ENCODE measurements around the gene OLFM1.
A peak's percentile ranks its signal among the peaks of the same experiment; 100 is the strongest.

DNA sequence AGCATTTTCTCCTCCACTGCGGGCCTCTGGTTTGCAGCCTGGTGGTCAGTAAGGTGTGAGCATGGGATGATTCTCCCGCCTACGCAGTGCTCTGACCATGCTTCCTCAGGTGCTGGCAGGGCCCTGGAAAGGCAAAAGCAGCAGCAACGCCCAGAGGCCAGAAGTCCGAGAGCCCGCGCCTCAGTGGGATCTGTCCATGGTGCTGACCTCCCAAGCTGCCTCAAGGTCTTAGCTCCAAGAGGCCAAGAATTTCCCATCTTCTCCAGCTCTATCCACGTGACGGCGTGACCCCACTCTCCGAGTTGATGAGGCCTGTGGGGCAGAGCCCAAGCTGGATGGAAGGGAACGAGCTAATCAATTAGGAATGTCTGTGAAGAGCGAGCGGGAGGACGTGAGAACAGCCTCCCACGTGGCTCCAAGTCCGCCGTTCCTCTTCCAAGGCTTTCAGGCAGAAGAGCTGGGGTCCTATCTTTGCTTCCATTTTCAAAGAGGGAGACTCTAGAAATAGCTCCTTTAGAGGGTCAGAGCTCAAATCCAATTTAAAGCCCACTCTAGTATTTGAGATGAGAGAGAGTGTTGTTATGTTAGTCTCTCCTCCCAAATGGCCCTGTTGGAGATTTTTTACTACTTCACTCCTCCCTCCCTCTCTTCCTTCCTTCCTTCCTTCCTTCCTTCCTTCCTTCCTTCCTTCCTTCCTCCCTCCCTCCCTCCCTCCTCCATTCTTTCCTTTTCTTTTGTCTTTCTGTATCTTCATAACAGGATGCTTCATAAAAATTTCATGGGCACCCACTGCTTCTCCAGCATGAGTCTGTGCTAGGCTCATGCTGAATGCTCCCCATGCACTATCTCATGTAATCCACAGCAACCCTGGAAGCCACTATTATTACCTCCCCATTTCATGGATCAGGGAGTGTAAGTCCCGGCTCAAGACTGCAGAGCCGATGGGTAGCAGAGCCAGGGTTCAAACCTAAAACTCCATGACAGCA is 69.3 kb downstream of the OLFM1 start:
- no peak for TF ChIP-seq TAF1 (IDR thresholded peaks at IDR 0.05; ENCODE audit: borderline replicate concordance, insufficient read depth, low read length)
- no peak for TF ChIP-seq POLR2AphosphoS5 (IDR thresholded peaks at IDR 0.05; ENCODE audit: low read depth, low read length)
- TF ChIP-seq, protein P1, sequence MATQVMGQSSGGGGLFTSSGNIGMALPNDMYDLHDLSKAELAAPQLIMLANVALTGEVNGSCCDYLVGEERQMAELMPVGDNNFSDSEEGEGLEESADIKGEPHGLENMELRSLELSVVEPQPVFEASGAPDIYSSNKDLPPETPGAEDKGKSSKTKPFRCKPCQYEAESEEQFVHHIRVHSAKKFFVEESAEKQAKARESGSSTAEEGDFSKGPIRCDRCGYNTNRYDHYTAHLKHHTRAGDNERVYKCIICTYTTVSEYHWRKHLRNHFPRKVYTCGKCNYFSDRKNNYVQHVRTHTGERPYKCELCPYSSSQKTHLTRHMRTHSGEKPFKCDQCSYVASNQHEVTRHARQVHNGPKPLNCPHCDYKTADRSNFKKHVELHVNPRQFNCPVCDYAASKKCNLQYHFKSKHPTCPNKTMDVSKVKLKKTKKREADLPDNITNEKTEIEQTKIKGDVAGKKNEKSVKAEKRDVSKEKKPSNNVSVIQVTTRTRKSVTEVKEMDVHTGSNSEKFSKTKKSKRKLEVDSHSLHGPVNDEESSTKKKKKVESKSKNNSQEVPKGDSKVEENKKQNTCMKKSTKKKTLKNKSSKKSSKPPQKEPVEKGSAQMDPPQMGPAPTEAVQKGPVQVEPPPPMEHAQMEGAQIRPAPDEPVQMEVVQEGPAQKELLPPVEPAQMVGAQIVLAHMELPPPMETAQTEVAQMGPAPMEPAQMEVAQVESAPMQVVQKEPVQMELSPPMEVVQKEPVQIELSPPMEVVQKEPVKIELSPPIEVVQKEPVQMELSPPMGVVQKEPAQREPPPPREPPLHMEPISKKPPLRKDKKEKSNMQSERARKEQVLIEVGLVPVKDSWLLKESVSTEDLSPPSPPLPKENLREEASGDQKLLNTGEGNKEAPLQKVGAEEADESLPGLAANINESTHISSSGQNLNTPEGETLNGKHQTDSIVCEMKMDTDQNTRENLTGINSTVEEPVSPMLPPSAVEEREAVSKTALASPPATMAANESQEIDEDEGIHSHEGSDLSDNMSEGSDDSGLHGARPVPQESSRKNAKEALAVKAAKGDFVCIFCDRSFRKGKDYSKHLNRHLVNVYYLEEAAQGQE (IDR thresholded peaks at IDR 0.05; ENCODE audit: insufficient read depth in 1 of 2, low read depth in 2 of 2, low read length in 2 of 2): peak; percentile 96
- no peak for TF ChIP-seq SIN3A (IDR thresholded peaks at IDR 0.05; ENCODE audit: borderline replicate concordance, insufficient read depth, low read length)
- TF ChIP-seq FOXP2 (optimal IDR thresholded peaks at IDR 0.05; ENCODE audit: borderline replicate concordance, extremely low read depth, extremely low read length, insufficient read depth): no peak

Measured in PFSK-1 (cell line).